Measurements from ENCODE around the gene HSBP1L1. TPM values are rescaled to one million over a fixed set of nuclear protein-coding genes. Genes with fewer than 3 reads are reported as not detected.

HSBP1L1 gene
- total and polyA plus RNA-seq, 2 of the 13 experiments (the other 11 are each of a cell fraction or from before 2014, with no cell fraction given): 22.6 to 45.1 TPM

DNA sequence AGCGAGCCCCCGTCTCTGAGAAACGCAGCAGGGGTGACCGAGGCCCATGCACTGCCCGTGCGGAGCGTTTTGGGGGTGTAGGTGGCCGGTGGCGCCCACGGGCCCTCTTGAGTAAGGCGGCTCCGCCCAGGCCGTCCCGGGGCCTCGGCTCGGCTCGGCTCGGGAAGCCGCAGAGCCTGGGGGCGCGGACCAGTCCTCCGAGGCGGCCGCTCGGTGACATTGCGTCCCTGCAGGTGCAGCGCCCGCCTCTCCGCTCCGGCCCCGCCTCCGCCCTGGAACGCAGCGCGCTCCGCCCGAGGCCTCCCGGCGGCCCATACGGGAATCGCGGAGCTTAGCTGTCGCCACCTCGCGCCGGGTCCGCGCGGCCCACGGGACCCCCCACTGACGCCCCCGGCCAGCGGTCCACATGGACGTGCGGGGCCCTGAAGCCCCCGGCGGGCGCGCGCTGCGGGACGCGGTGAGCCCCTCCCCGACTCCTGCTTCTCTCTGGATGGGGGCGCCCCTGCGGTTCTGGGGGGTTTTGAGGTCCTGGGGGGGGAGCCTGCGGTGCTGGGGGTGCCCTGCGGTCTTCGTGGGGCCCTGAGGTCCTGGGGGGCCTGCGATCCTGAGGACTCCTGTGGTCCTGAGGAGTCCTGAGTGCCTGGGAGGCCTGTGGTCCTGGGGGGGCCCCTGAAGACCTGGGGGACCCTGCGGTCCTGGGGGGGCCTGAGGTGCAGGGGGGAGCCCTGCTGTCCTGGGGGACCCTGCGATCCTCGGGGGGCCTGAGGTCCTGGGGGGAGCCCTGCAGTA, at the start of gene HSBP1L1 (continued):
- TF ChIP-seq ZNF138 (CRISPR knock-in tag; IDR thresholded peaks at IDR 0.05; ENCODE audit: low read depth): 0 out of 2 replicates have a peak, but pooled peaks have one; percentile 74
- no peak for TF ChIP-seq TOE1 (CRISPR knock-in tag; IDR thresholded peaks at IDR 0.05)
- TF ChIP-seq, protein P1, sequence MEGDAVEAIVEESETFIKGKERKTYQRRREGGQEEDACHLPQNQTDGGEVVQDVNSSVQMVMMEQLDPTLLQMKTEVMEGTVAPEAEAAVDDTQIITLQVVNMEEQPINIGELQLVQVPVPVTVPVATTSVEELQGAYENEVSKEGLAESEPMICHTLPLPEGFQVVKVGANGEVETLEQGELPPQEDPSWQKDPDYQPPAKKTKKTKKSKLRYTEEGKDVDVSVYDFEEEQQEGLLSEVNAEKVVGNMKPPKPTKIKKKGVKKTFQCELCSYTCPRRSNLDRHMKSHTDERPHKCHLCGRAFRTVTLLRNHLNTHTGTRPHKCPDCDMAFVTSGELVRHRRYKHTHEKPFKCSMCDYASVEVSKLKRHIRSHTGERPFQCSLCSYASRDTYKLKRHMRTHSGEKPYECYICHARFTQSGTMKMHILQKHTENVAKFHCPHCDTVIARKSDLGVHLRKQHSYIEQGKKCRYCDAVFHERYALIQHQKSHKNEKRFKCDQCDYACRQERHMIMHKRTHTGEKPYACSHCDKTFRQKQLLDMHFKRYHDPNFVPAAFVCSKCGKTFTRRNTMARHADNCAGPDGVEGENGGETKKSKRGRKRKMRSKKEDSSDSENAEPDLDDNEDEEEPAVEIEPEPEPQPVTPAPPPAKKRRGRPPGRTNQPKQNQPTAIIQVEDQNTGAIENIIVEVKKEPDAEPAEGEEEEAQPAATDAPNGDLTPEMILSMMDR (CRISPR knock-in tag; IDR thresholded peaks at IDR 0.05): peak; percentile 54
- TF ChIP-seq, protein P2, sequence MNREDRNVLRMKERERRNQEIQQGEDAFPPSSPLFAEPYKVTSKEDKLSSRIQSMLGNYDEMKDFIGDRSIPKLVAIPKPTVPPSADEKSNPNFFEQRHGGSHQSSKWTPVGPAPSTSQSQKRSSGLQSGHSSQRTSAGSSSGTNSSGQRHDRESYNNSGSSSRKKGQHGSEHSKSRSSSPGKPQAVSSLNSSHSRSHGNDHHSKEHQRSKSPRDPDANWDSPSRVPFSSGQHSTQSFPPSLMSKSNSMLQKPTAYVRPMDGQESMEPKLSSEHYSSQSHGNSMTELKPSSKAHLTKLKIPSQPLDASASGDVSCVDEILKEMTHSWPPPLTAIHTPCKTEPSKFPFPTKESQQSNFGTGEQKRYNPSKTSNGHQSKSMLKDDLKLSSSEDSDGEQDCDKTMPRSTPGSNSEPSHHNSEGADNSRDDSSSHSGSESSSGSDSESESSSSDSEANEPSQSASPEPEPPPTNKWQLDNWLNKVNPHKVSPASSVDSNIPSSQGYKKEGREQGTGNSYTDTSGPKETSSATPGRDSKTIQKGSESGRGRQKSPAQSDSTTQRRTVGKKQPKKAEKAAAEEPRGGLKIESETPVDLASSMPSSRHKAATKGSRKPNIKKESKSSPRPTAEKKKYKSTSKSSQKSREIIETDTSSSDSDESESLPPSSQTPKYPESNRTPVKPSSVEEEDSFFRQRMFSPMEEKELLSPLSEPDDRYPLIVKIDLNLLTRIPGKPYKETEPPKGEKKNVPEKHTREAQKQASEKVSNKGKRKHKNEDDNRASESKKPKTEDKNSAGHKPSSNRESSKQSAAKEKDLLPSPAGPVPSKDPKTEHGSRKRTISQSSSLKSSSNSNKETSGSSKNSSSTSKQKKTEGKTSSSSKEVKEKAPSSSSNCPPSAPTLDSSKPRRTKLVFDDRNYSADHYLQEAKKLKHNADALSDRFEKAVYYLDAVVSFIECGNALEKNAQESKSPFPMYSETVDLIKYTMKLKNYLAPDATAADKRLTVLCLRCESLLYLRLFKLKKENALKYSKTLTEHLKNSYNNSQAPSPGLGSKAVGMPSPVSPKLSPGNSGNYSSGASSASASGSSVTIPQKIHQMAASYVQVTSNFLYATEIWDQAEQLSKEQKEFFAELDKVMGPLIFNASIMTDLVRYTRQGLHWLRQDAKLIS (CRISPR knock-in tag; IDR thresholded peaks at IDR 0.05): peak; percentile 52; the same call in 1 of the 2 replicates
- TF ChIP-seq TOPORS (CRISPR knock-in tag; IDR thresholded peaks at IDR 0.05): no peak
- TF ChIP-seq ZNF577 (CRISPR knock-in tag; IDR thresholded peaks at IDR 0.05; ENCODE audit: borderline replicate concordance, low read depth): no peak
- no peak for TF ChIP-seq CEBPB (IDR thresholded peaks at IDR 0.05; ENCODE audit: borderline replicate concordance, low read depth, low read length)
- TF ChIP-seq KLF9 (CRISPR knock-in tag; IDR thresholded peaks at IDR 0.05; ENCODE audit: low read depth): no peak
- TF ChIP-seq SCMH1 (CRISPR knock-in tag; IDR thresholded peaks at IDR 0.05; ENCODE audit: borderline replicate concordance): no peak
- TF ChIP-seq GABPA (IDR thresholded peaks at IDR 0.05; ENCODE audit: low read depth, low read length): no peak
- TF ChIP-seq GABPA (CRISPR knock-in tag; IDR thresholded peaks at IDR 0.05; ENCODE audit: low read depth): no peak
- peak; percentile 72; the same call in 1 of the 2 replicates for TF ChIP-seq KMT2A (CRISPR knock-in tag; IDR thresholded peaks at IDR 0.05)
- peak; percentile 49; the same call in 1 of the 2 replicates for TF ChIP-seq ZNF816 (CRISPR knock-in tag; IDR thresholded peaks at IDR 0.05; ENCODE audit: borderline replicate concordance)
- TF ChIP-seq ZFP62 (CRISPR knock-in tag; IDR thresholded peaks at IDR 0.05): no peak
- TF ChIP-seq, protein P3, sequence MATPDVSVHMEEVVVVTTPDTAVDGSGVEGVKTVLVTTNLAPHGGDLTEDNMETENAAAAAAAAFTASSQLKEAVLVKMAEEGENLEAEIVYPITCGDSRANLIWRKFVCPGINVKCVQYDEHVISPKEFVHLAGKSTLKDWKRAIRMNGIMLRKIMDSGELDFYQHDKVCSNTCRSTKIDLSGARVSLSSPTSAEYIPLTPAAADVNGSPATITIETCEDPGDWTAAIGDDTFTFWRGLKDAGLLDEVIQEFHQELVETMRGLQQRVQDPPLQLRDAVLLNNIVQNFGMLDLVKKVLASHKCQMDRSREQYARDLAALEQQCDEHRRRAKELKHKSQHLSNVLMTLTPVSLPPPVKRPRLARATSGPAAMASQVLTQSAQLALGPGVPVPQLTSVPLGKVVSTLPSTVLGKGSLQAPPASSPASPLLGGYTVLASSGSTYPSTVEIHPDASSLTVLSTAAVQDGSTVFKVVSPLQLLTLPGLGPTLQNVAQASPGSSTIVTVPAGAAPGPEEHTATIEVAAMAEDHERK (CRISPR knock-in tag; IDR thresholded peaks at IDR 0.05; ENCODE audit: low read depth): no peak

Data from HepG2 (cell line).